HG02981 (cell line): ENCODE data around the gene IL17RE.
"Not testable (repeated sequence)": the region's sequence is repeated elsewhere in the genome, so short reads cannot be mapped to it uniquely, and the experiment has no call there.

ENCODE experiments used
- ATAC-seq: cut with Tn5 transposase; IDR thresholded peaks from one replicate; pipeline ENCODE4 v1.9.1; 2021; ENCODE audit warnings: mild to moderate bottlenecking, moderate library complexity; ENCODE audit not compliant: unreplicated experiment

The IL17RE gene

GRCh38 chr3:9879830-9880549, 22.7 kb upstream of the IL17RE start, which contains the start of gene CIDEC:
TSS of gene CIDEC (minus strand) at chr3:9880253. CDS start at chr3:9878486, 1,767 bp downstream.
- ATAC-seq, result no peak

GRCh38 chr3:9881441-9881840, 21.2 kb upstream of the IL17RE start:
- no peak for ATAC-seq

- ATAC-seq, result no peak
These were observed 18.7 kb upstream of the IL17RE start for GRCh38 chr3:9883706-9884554.

- no peak for ATAC-seq
These were observed 18.0 kb upstream of the IL17RE start for GRCh38 chr3:9884555-9885165.

DNA sequence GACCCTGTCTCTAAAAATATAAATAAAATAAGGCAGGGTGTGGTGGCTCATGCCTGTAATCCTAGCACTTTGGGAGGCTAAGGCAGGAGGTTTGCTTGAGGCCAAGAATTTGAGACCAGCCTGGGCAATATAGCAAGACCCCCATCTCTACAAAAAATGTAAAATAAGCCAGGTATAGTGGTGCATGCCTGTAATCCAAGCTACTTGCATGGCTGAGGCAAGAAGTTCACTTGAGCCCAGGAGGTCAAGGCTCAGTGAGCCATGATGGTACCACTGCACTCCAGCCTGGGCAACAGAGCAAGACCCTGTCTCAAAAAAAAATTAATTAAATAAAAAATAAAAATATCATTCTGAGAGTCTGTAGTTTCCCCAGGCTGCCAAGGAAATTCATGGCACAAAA, 16.3 kb upstream of the IL17RE start:
- no peak for ATAC-seq

DNA sequence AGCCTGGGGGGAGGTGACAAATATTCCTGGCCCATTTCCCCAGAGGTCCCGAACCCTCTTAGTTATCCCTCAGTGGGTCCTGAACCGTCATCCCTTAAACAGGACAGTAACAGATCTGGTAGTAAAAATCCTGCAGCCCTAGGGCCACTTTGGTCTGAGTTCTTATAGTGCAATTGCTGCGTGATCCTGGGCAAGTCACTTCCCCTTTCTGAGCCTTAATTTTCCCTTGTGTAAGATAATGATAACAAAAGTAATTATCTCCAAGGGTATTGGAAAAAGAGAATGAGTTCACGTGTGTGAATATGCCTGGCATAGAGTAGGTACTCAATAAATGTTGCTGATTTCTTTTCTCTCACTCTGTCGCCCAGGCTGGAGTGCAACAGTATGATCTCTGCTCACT, 15.2 kb upstream of the IL17RE start:
- ATAC-seq, result no peak

GRCh38 chr3:9888540-9888939, 14.1 kb upstream of the IL17RE start:
- ATAC-seq, result no peak

DNA sequence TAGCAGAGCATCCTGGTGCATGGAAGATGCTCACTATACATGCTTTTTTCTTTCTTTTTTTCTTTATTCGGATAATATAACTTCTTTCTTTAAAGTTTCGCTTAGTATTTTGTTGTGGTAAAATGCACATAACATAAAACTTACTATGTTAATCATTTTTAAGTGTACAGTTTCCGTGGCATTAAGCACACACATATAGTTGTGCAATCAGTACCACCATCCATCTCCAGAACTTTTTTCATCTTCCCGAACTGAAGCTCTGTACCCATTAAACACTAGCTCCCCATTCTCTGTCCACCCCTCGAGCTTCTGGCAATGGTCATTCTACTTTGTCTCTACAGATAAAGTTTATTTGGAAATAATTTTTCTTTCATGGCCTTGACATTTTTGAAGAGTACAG, 13.2 kb upstream of the IL17RE start:
- no peak for ATAC-seq

DNA sequence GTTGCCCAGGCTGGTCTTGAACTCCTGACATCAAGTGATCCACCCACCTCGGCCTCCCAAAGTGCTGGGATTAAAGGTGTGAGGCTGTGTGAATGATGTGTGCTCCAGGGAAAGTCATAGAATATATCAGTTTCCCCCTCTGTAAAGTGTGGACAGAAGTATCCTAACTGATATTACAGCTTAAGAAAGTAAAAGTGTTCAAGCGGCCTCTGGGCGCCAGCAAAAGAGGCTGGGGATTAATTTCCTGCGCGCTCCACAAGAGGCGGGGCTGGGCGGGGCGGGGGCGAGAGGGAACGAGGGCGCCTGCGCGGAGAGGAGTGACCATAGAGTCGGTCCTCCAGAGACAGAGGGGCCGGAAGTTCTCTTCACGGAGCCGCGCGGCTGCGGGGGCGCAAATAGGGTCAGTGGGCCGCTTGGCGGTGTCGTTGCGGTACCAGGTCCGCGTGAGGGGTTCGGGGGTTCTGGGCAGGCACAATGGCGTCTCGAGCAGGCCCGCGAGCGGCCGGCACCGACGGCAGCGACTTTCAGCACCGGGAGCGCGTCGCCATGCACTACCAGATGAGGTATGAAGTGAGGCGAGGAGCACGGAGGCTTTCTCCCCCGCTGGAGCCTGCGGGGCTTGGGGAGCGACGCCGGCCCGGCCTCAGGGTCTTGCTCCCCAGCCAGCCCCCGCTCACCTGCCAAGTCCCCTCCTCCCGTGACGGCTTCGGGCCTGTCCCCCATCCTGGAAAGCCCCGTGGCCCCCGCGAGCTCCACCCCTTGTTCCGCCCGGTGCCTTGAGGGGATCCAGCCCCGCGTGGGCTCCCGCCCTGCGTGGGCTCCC, 12.2 kb upstream of the IL17RE start, which contains the start of gene JAGN1:
Gene JAGN1, plus strand, starts transcription at position 362 of the 823 bp plus-strand sequence. Its CDS starts 113 bp downstream, at position 475.
- ATAC-seq, result peak; percentile 75

GRCh38 chr3:9891072-9891622, 11.5 kb upstream of the IL17RE start:
- ATAC-seq, result no peak

GRCh38 chr3:9893739-9894138, 8.9 kb upstream of the IL17RE start:
- ATAC-seq, result no peak

DNA sequence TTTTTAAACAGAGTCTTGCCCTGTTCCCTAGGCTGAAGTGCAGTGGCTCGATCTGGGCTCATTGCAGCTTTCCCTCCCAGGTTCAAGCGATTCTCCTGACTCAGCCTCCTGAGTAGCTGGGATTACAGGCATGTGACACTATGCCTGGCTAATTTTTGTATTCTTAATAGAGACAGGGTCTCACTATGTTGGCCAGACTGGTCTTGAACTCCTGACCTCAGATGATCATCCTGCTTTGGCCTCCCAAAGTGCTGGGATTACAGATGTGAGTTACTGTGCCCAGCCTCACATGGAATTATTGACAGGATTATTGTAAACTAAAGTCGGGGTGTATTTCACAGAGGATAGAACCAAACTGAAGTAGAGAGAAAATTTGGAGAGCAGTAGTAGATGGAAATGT, 6.9 kb upstream of the IL17RE start:
- not testable (repeated sequence) for ATAC-seq

GRCh38 chr3:9896755-9897407, 5.8 kb upstream of the IL17RE start:
- ATAC-seq, result not testable (repeated sequence)

DNA sequence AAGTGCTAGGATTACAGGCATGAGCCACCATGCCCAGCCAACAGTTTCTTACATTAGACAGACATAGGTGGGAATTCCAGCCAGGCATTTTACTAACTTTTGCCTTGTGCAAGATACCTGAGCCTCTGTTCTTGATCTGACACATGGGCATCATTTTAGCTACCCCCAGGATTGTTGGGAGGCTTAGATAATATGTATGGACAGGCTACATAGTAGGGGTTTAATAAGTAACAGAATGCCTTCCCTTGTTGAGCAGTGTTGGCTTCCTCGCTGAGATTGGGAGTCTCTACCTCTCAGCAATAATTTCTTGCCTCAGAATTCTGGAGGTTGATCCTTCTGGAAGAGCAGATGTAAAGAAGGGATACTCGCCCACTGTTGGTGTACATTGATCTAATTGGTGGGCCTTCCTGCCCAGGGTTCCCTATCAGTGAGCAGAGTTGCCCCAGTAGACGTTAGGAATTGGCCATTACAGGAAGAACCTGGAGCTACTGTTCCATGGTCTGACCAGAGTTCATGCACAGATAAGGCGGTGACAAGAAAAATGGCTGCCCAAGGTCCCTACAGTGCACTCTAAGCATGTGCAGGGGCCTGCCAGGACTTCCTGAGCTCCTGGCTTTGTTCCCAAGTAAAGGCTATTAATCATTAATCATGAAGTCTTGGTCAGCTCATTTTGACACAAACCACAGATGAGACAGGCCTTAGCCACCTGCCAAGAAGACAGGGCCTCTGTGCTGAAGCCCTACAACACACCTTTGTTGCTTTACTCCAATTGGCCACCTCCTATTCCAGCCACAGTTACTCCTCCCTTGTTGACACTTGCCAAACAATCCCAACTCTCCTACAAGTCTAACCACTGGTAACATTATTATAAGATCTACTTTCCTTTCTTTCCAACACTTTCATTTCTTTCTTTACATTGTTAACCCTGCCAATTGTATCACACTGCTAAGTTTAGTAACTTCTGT, 5.0 kb upstream of the IL17RE start:
- no peak for ATAC-seq

DNA sequence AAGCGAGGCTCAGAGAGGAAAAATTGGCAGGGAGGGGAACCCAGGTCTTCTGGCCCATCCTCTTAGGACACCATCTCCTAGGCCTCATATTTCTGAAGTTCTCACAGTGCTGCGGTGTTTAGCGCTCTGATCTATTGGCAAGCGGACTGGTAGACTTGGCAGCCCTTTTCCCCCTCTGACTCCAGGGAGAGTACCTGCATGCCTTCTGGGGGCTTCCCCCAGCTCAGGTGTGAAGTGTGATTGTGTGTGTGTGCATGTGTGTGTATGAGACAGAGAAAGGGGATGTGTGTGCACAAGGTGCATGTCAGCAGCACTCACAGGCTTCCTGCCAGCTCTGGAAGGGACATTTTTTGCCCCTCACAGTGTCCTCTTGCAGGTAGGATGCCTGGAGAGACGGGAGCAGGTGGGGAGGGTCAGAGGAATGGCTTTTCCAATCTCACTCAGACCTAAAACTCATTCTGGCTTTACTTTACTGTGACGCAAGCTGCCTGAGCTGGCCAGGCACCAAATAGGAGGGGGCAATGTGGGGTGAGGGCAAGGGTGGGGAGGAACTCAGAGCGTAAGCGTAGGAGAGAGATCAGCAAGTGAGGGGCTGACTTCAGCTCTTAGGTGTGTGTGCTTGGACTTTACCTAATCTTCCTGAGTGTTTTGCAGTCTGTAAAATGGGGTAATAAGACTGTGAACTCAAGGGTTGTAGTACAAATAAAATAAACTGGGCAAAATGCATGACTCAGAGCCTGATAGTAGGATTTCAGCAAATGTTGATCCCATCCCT, 4.0 kb upstream of the IL17RE start:
- no peak for ATAC-seq

- no peak for ATAC-seq
These were observed 3.3 kb upstream of the IL17RE start for GRCh38 chr3:9899289-9899791.

GRCh38 chr3:9900965-9901415, 1.7 kb upstream of the IL17RE start:
- not testable (repeated sequence) for ATAC-seq

DNA sequence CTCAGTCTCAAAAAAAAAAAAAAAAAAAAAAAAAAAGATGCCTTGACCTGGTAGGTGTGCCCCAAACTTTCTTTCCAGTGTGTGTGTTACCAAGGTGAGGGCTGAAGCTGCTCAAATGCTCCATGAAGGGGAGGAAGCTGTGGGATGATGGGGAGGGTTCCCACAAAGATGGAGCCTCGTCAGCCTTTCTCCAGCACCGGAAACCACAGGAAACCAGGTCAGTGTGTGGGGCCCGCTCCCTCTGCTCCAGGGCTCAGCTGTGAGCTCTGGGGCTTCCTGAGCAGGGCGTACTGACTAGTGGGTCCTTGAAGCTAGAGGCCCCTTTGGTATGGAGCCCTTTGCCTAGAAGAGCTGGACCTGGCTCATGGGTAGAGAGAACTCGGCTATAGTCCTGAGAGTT, 681 bp upstream of the IL17RE start:
- ATAC-seq, result no peak
